NB4 (cell line): ENCODE results near the gene ZNF358.

ENCODE experiments used
- POLR2A ChIP-seq: IDR thresholded peaks from 2 replicates; pipeline ENCODE4 v1.6.1; 2011; ENCODE audit warnings: mild to moderate bottlenecking; ENCODE audit not compliant: insufficient read length; ENCODE audit errors: extremely low read depth
- TF ChIP-seq, protein P1 (sequence below): IDR thresholded peaks from one replicate; pipeline ENCODE4 v1.5.1; 2012; ENCODE audit warnings: low read depth, low read length
- TF ChIP-seq, protein P2 (sequence below): IDR thresholded peaks from 2 replicates; pipeline ENCODE4 v1.6.1; 2011; ENCODE audit warnings: low read depth, low read length

DNA sequence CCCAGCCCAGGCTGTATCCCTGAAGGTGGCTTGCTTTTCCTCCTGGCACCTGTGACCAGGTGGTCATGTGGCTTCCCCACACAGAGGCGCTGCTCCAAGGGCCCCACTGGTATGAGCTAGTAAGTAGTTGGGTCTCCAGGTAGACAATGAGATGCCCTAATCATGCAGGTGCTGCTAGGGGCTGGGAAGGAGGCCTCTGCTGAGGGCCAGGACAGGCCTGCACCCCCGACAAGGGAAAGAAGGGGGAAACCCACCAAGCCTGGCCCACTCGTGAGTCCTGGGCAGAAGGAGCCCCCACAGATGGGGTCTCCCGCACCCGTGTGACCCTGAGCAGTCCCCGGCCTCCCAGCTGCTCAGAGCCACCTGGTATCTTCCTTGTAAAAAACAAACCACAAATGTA, 40.2 kb upstream of the ZNF358 start:
- TF ChIP-seq, protein P1, sequence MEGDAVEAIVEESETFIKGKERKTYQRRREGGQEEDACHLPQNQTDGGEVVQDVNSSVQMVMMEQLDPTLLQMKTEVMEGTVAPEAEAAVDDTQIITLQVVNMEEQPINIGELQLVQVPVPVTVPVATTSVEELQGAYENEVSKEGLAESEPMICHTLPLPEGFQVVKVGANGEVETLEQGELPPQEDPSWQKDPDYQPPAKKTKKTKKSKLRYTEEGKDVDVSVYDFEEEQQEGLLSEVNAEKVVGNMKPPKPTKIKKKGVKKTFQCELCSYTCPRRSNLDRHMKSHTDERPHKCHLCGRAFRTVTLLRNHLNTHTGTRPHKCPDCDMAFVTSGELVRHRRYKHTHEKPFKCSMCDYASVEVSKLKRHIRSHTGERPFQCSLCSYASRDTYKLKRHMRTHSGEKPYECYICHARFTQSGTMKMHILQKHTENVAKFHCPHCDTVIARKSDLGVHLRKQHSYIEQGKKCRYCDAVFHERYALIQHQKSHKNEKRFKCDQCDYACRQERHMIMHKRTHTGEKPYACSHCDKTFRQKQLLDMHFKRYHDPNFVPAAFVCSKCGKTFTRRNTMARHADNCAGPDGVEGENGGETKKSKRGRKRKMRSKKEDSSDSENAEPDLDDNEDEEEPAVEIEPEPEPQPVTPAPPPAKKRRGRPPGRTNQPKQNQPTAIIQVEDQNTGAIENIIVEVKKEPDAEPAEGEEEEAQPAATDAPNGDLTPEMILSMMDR: no peak
- TF ChIP-seq, protein P2, sequence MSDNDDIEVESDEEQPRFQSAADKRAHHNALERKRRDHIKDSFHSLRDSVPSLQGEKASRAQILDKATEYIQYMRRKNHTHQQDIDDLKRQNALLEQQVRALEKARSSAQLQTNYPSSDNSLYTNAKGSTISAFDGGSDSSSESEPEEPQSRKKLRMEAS: no peak
- no peak for TF ChIP-seq POLR2A
